NCI-H69 (cell line): ENCODE data around the gene DDX4.

Experiments
- DNase-seq: peaks from one replicate; lab custom pipeline; 2025; lab: John Stamatoyannopoulos, UW

DDX4 gene

DNA sequence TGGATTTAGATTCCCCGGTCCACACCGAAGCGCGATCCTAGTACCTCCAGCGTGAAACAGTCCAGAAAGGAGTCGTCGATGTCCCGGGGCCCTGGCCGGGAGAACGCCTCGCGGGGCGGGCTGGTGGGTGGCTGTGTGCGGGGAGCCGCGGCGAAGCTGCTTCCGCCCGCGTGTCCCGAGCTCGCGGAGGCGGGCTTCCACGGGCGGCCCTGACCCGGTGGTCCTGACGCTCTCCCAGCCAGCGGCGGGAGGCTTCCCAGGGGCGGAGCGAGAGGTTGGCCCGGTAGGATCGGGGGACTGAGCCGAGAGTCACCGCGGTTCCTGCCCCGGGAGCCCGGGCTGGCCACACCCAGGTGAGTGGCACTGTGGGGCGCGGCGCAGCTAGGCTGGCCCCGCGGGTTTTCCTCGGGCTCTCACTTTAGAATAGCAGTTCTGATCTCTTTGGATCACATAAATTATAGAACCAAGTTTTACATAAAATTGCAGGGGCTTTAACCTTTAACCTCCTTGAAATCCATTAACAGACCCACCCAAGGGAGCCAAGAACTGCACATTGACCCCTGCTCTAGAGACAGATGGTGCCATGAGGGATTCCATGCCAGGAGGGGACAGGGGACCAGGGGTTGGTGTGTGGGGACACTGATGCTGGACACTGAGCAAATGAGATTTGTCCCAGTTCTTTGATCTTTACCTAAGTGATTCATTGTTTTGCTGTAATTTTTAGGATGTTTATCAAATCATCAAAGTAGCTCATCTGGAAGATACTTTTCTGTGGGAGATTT is 84.1 kb downstream of the DDX4 start:
- no peak for DNase-seq

DNA sequence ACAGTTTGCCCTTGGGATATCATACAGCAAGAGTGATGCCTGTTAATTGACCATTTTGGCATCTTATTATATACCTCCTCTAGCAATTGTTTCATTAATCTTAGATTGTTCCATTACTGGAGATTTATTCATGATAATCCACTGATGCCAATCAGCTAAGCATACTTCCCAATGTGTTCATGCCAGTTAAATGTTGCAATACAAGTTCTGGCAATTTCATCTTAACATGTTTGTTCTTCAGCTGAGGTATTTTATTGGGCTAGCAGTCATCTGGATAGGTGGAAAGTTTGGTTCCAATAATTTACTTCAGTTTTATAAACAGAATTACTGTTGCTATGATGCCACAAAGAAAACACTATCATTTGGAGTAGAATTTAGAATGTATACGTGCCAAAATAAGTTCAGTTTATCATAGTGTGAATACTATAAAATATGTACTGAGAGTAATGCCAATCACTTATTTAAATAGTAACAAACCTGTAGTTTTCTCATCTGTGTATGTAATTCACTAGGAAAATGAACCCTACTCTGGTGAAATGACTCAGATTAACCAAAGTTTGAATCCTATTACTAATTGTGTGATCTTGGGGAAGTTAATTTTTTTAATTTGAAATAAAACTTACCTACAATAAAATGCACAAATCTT is 85.4 kb downstream of the DDX4 start:
- no peak for DNase-seq

DNA sequence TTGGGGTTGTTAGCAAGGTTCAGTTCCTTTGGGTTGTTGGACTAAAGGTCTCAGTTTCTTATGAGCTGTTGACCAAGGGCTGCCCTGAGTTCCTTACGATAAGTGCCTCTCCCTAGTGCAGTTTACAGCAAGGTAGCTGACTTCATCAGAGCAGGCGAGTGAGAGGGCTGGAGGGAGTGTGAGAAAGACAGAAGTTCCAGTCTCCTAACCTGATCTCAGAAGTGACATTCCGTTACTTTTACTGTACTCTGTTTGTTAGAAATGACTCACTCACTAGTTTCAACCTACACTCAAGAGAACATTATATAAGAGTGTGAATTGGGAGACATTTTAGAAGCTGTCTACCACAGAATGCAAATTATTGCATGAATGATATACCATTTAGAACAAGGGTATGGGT is 92.1 kb downstream of the DDX4 start:
- no peak for DNase-seq

DNA sequence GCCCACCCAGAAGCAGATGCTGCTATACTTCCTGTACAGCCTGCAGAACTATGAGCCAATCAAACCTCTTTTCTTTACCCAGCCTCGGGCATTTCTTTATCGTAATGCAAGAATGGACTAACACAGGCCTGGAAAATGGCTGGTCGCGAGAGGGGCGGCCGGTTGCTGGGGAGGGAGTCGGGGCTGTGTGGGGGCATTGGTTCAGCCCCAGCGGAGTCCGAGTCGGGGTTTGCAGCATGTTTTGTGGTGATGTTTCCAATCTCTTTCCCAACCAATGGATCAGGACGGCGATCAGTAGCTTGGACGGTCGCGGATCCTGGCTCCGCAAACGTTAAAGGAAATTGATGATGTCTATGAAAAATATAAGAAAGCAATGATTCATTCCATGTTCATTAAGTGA is 94.6 kb downstream of the DDX4 start:
- no peak for DNase-seq

DNA sequence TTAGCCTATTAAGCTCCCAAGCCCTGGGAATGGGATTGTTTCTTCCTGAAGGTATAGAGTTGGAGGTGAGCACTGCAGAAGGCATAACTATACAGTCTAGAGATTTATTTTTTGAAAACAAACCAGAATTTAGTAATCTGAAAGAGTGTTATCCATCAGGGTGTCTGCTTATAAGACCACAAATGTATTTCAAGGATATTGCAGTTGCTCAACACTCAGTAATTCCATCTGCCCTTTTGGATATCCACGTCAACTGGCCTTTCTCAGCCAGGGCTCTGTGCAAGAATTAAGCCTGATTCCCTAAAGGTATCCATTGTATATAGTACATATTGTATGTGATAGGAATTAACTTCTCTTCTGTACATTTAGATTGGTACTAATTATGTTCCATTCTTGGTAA is 98.3 kb downstream of the DDX4 start:
- no peak for DNase-seq

DNA sequence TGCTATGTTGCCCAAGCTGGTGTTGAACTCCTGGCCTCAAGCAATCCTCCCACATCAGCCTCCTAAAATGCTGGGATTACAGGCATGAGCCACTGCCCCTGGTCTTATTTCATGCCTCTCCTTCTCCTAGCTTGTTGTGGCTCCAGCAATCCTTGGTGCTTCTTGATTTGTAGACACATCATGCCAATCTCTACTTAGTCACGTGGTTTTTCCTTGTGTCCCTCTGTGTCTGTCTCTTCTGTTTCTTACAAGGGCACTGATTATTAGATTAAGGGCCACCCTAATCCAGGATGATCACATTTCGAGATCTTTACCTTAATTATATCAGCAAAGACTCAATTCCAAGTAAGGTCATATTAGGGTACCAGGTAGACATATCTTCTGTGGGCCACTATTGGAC is 104.1 kb downstream of the DDX4 start:
- DNase-seq, result no peak

DNA sequence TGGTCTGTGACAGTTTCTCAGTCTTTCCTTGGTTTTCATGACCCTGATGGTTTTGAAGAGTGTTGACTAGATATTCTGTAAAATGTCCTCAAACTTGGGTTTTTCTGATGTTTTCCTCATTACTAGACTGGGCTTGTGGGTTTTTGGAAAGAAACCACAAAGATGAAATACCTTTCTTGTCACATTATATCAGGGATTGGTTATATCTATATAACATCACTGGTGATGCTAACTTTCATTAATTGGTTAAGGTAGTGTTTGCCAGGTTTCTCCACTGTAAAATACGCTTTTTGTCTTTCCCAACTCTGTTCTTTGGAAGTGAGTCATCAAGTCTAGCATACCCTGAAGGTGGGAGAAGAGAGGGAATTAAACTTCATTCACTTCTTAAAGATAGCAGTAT is 110.0 kb downstream of the DDX4 start:
- no peak for DNase-seq

DNA sequence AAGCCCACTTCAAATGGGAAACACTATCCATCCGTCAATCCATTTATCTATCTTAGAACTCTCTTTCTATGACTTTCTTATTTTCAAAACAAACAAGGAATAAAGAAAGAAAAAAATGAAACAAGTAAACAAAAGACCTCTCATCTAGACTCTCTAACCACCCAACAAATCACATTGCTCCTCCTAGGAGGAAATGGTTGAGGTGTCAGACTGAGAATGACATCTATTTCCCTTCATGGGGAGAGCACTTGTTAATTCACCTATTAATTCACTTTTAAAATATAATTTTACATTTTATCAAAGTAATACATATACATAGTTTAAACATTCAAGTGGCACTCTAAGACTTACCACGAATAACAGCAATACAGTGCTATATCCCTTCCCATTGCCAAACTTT is 110.9 kb downstream of the DDX4 start:
- no peak for DNase-seq

DNA sequence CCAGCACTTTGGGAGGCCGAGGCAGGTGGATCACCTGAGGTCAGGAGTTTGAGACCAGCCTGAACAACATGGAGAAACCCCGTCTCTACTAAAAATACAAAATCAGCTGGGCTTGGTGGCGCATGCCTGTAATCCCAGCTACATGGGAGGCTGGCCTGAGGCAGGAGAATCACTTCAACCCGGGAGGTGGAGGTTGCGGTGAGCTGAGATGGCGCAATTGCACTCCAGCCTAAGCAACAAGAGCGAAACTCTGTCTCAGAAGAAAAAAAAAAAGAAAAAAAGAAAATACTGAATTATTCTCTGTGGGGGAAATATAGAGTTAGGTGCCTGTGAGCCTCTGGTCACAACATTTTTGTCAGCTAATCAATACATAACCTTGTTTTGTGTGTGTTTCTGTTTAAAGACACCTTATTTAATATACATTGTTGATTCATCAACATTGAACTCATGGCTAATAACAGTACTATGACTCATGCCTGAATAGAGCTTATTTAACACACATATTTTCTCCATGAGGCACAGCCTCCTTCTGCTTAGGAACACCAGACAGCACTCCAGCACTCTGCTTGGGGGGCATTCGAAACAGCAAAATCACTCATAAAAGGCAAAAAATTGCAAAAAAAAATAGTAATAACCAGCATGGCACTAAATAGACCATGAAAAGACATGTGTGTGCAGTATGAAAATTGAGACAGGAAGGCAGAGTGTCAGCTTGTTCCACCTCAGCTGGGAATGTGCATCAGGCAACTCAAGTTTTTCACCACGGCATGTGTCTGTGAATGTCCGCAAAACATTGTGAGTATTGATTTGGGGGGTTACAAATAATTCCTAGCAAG is 113.2 kb downstream of the DDX4 start, which contains the start of gene IL31RA:
Gene IL31RA, plus strand, starts transcription at position 519 of the 836 bp plus-strand sequence. Its CDS starts 214 bp downstream, at position 733.
- DNase-seq, result no peak

DNA sequence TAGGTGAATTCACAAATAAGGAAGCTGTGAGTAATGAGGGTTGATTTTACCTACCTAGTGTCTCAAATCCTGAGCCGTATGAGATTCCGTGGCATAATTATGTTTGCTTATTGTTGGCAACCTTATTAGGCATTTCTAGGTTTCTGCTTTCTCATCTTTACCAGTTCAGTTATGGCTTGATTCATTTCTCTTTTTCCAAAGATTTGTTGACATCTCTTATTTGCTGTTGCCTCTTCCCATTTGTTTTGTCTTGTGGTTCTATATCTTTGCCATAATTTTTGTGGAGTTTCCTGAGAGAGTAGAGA is 113.8 kb downstream of the DDX4 start:
- DNase-seq, result no peak

DNA sequence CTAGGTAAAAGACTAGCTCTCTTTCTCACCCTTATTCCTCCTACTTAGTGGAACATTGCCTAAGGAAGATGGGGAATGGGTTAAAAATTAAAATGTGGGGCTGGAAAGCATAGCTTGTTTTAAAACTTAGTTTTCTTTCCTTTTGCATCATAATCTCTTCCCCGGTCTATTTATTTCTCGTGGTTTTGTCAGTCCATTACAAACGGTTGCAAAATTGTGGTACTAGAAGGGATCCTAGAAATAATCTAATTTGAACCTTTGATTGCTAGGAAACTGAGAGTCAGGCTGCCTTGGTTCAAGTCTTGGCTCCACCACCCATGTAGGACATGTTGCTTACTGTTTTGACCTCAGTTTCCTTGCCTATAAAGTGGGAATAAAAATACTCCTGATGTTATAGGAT is 114.6 kb downstream of the DDX4 start:
- no peak for DNase-seq

DNA sequence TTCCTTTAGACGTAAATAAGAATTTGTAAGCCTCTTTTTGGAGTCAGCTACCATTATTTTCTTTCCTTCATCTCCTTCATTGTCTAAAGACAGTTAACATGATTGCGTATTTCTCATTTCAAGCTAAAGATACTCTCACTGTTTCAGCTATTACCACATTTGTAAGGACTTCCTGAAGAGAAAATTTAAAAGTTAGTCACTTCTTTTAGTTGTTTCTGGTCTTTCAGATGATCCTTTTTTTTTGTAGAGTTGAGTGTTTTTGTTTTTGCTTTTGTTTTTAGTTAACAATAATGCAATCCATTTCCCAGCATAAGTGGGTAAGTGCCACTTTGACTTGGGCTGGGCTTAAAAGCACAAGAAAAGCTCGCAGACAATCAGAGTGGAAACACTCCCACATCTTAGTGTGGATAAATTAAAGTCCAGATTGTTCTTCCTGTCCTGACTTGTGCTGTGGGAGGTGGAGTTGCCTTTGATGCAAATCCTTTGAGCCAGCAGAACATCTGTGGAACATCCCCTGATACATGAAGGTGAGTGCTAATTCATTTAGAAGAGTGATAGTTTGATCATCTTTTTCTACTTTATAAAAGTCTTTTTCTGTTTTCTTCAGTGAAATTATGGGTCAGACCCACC is 115.3 kb downstream of the DDX4 start:
- no peak for DNase-seq

DNA sequence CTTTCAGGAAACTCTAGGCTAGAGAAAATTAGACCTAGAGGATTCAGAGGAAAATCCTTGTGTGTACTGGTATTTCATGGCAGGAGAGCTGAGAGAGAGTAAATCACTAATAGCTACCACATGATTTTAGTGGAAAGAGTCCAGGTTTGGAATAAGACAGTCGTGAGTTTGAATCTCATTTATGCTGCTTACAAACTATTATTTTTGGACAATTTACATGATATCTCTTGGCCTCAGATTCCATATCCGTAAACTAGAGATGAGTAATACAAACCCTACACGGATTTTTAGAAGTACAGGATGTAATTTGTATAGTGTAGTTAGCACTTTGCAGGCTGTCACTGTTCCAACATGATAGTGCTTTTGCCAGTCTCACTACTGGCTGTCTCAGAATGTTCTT is 116.0 kb downstream of the DDX4 start:
- no peak for DNase-seq

DNA sequence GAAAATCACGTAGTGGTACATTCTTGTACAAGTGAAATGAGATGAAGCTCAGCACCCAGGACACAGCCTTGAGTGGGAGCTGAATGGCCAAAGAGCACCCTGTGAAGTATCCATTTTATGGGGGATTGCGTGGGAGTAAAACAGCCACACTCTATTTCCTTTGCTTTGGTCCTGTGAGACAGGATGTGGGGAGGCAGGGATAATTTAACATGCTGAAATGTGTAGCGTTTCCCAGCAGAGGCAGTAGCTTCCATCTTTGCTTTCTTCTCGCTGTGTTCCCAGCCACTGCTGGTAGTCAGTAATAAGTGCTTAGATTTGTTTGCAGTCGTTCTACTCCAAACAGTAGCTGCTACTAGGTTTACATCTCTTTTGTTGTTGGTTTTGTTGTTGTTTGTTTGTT is 117.6 kb downstream of the DDX4 start:
- DNase-seq, result no peak

DNA sequence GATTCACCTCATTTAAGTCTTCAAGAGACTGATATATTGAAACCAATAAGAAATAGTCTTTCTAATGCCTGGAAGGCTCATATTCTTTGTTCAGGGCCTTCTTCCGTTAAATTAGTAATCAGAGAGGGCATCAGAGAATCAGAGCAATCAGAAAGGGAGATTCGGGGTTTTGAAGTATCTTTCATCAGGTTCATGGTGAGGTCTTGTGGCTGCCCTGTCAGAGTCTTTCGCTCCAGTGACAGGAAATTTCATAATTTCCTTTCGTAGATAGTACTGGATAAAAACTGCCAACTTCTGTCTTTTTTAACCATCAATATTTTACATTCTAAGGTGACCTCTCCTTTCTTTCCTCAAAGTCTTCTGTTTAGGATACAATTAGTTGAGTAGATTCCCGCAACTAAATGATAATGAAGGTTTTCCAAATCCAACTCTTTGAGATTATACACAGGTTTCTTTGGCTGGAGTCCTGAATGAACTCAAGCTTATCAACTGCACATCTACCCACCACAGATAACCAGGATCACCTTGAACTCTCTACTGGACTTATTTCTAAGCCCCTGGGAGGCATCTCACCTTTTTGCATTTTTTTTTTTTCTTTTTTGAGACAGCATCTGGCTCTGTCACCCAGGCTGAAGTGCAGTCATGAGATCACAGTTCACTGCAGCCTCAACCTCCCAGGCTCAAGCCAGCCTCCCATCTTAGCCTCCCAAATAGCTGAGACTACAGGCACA is 118.8 kb downstream of the DDX4 start:
- DNase-seq, result no peak

DNA sequence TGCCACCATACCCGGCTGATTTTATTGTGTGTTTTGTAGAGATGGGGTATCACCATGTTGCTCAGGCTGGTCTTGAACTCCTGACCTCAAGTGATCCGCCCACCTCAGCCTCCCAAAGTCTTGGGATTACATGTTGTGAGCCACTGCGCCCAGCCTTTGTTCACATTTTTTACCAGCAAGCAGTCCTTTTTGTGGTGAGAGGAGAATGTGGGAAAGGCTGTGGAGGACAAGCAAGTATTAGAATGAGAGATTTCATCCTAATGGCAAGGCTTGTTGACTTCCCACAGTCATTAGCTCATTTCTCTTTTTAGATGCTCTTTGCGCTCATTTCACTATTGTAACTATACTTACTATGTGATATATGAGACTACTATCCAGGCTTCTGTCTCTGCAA is 119.4 kb downstream of the DDX4 start:
- DNase-seq, result no peak

DNA sequence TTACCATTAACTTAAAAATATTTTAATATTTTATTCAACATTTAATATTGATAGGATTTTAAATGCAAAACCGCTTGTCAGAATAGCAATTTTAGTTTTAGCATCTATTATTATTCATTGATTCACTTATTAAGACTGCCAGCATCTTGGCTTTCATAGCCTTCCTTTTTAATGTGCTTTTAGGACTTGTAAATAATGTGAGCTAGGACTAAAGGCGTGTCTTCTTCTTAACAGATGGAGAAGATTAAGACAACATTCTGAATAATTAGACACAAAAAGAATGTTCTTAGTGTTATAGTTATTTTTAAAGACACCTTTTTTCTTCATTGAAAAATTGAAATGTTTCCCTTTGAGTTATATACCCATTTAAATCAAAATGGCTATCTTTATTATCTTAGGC is 120.2 kb downstream of the DDX4 start:
- no peak for DNase-seq

DNA sequence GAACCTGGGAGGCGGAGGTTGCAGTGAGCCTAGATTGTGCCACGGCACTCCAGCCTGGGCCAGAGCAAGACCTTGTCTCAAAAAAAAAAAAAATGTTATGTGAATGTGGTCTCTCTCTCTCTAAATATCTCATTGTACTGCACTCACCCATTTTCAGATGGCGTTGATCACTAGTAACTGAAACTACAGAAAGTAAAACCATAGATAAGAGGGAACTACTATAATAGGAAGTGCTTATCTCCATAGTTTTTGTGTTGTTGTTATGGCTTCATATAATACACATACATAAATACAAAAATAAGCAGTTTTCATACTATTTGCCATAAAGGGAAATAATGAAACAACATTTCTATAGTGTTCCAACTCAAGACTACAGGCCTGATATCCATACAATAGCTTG is 122.4 kb downstream of the DDX4 start:
- no peak for DNase-seq

DNA sequence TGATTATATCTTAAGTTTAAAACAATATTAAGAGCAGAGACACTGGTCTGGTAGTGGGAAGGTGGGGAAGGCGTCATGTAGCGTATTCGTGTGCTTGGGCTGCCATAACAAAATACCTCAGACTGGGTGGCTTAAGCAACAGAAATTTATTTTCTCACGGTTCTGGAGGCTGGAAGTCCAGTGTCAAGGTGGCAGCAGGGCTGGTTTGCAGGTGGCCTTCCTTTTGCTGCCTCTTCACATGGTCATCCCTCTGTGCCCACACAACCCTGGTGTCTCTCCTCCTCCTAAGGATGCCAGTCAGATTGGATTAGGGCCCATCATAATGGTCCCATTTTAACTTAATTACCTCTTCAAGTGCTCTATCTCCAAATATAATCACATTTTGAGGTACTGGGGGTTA is 122.8 kb downstream of the DDX4 start:
- no peak for DNase-seq

DNA sequence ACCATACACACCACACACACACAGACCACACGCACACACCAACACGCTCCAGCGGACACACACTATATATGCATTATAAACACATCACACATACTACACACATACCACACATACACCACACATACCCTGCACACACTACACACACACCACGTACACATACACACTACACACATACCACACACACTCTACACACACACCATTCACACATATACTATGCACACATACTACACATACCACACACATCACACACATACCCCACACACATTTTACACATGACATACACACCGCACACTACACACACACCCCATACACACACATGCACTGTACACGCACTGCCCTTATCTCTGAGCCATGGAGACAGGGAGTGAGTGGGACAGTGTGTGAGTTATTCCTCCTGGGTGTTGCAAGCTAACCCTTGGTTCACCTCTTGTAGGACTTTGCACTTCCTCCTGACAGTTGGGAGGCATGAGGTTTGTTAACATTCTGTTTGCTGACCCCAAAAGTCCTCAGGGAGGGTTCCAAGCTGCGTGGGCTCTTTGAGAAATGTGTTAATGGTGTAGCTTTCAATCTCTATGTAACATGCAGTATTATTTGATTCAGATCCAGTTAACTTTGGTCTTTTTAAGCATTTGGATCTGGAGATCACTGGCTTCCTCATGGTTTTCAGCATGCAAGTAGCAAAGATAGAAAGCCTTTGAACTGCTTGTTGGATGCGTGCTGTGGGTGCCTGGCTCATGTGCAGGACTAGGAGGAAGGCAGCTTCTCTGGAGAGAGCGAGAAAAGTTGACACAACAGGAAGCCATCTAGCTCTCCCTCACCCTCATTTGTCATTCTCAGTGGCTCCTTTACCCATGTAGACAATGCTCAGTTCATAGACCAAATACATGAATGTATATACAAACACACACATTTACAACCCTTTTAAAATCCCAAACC is 127.0 kb downstream of the DDX4 start:
- no peak for DNase-seq

DNA sequence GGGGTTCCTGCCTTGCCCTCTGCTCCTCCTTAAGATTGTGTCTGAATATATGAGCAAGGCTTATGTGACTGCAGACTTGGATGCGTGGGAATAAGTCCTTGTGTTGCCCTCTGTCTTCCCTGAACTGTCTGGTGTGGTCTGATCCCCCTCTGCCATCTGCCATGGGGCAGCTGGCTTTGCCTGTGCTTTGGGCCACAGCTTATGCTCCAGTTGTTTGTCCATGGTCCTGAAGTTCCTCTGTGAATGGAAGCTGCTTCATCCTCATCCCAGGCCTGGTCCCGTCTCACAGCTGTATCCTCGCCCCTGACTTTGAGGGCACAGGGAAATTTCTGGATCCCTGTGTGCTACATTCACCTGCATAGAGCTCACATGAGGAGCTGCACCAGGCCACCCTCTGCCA is 128.0 kb downstream of the DDX4 start:
- no peak for DNase-seq
